ENCODE results near the gene PDXDC1.
"Not testable (repeated sequence)": the region's sequence is repeated elsewhere in the genome, so short reads cannot be mapped to it uniquely, and the experiment has no call there.

Gene PDXDC1, protein sequence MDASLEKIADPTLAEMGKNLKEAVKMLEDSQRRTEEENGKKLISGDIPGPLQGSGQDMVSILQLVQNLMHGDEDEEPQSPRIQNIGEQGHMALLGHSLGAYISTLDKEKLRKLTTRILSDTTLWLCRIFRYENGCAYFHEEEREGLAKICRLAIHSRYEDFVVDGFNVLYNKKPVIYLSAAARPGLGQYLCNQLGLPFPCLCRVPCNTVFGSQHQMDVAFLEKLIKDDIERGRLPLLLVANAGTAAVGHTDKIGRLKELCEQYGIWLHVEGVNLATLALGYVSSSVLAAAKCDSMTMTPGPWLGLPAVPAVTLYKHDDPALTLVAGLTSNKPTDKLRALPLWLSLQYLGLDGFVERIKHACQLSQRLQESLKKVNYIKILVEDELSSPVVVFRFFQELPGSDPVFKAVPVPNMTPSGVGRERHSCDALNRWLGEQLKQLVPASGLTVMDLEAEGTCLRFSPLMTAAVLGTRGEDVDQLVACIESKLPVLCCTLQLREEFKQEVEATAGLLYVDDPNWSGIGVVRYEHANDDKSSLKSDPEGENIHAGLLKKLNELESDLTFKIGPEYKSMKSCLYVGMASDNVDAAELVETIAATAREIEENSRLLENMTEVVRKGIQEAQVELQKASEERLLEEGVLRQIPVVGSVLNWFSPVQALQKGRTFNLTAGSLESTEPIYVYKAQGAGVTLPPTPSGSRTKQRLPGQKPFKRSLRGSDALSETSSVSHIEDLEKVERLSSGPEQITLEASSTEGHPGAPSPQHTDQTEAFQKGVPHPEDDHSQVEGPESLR

DNA sequence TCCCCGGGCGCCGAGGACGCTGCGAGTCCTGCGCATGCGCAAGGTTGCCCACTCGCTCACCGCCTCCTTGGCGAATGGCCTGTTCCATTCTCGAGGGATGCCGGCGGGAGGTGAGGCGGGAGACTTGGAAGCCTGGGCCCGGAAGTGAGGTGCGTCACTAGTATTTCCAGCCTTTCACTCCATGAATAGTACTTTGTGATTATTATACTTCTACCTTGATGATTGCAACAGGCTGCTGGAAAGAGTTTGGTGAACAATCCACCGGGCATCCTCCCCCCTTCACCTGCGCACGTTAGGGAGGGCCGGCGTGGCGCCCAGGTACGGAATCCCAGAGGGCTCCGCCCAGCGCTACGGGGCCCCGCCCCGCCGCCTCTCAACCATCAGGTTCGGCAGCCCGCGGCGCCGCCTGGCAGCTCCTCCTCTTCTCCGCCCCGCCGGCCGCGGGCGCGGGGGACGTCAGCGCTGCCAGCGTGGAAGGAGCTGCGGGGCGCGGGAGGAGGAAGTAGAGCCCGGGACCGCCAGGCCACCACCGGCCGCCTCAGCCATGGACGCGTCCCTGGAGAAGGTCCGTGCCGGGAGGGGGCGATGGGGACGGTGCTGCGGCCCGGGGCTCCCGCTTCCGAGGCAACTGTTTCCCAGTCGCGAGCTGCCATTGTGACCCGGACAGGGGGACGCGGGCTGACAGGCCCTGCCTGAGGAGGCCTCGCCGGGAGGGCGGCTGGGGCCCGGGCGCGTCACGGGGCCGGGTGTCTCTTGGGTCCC lies at the start of gene PDXDC1:
PDXDC1 (plus strand) TSS at position 371 of the 762 bp plus-strand sequence; CDS start at position 545, 174 bp downstream.
- not testable (repeated sequence) for H3K27me3 ChIP-seq (ENCODE audit: low read length); H3K9me3 ChIP-seq (ENCODE audit: insufficient read depth, low read length); H4K20me1 ChIP-seq (ENCODE audit: low read depth, low read length); H3F3A ChIP-seq (ENCODE audit: insufficient read depth); H3K9me2 ChIP-seq (replicated peaks; ENCODE audit: insufficient read depth, low read length); H3K36me3 ChIP-seq (ENCODE audit: low read length)
- H2AFZ ChIP-seq (ENCODE audit: low read depth, low read length, severe bottlenecking) = peak within 1 kb of the TSS; percentile 98
- peaks cover 44% of the 10 kb centered on the region for H3K79me2 ChIP-seq (ENCODE audit: insufficient read depth, low read length)
- H3K4me3 ChIP-seq (ENCODE audit: insufficient read depth, low read length, poor library complexity, severe bottlenecking) = peak within 1 kb of the TSS; percentile 54
- H3K4me2 ChIP-seq (ENCODE audit: low read depth, low read length, poor library complexity, severe bottlenecking) = peak within 1 kb of the TSS; percentile 92
- peak within 1 kb of the TSS; percentile 38 for H3K27ac ChIP-seq (ENCODE audit: low read depth, low read length)
- peak within 1 kb of the TSS; percentile 62 for H3K9ac ChIP-seq (ENCODE audit: low read length)

GRCh38 chr16:14928064-14928714 lies 46.6 kb upstream of the PDXDC1 start:
- not testable (repeated sequence) for H3K27ac ChIP-seq (ENCODE audit: low read depth, low read length); H3K4me3 ChIP-seq (ENCODE audit: insufficient read depth, low read length, poor library complexity, severe bottlenecking); H4K20me1 ChIP-seq (ENCODE audit: low read depth, low read length); H3K9me2 ChIP-seq (replicated peaks; ENCODE audit: insufficient read depth, low read length); H3F3A ChIP-seq (ENCODE audit: insufficient read depth); H3K27me3 ChIP-seq (ENCODE audit: low read length); H3K9me3 ChIP-seq (ENCODE audit: insufficient read depth, low read length); H3K4me2 ChIP-seq (ENCODE audit: low read depth, low read length, poor library complexity, severe bottlenecking); H3K9ac ChIP-seq (ENCODE audit: low read length); H3K36me3 ChIP-seq (ENCODE audit: low read length); H3K79me2 ChIP-seq (ENCODE audit: insufficient read depth, low read length); H2AFZ ChIP-seq (ENCODE audit: low read depth, low read length, severe bottlenecking)

GRCh38 chr16:14929176-14929575 lies 45.6 kb upstream of the PDXDC1 start:
- H3K4me3 ChIP-seq (ENCODE audit: insufficient read depth, low read length, poor library complexity, severe bottlenecking); H3K79me2 ChIP-seq (ENCODE audit: insufficient read depth, low read length); H3K4me2 ChIP-seq (ENCODE audit: low read depth, low read length, poor library complexity, severe bottlenecking); H3K9ac ChIP-seq (ENCODE audit: low read length); H4K20me1 ChIP-seq (ENCODE audit: low read depth, low read length); H2AFZ ChIP-seq (ENCODE audit: low read depth, low read length, severe bottlenecking); H3K9me2 ChIP-seq (replicated peaks; ENCODE audit: insufficient read depth, low read length); H3K36me3 ChIP-seq (ENCODE audit: low read length); H3K9me3 ChIP-seq (ENCODE audit: insufficient read depth, low read length); H3K27me3 ChIP-seq (ENCODE audit: low read length); H3F3A ChIP-seq (ENCODE audit: insufficient read depth); H3K27ac ChIP-seq (ENCODE audit: low read depth, low read length): not testable (repeated sequence)

- H3K27me3 ChIP-seq (ENCODE audit: low read length); H3K9me3 ChIP-seq (ENCODE audit: insufficient read depth, low read length); H3K4me3 ChIP-seq (ENCODE audit: insufficient read depth, low read length, poor library complexity, severe bottlenecking); H3K4me2 ChIP-seq (ENCODE audit: low read depth, low read length, poor library complexity, severe bottlenecking); H2AFZ ChIP-seq (ENCODE audit: low read depth, low read length, severe bottlenecking); H3F3A ChIP-seq (ENCODE audit: insufficient read depth); H3K9ac ChIP-seq (ENCODE audit: low read length); H3K27ac ChIP-seq (ENCODE audit: low read depth, low read length); H3K79me2 ChIP-seq (ENCODE audit: insufficient read depth, low read length); H4K20me1 ChIP-seq (ENCODE audit: low read depth, low read length); H3K9me2 ChIP-seq (replicated peaks; ENCODE audit: insufficient read depth, low read length); H3K36me3 ChIP-seq (ENCODE audit: low read length): not testable (repeated sequence)
These were observed 44.6 kb upstream of the PDXDC1 start for GRCh38 chr16:14930246-14930645.

- not testable (repeated sequence) for H3K36me3 ChIP-seq (ENCODE audit: low read length); H3K9me3 ChIP-seq (ENCODE audit: insufficient read depth, low read length); H3K27me3 ChIP-seq (ENCODE audit: low read length); H3K4me2 ChIP-seq (ENCODE audit: low read depth, low read length, poor library complexity, severe bottlenecking); H3K9ac ChIP-seq (ENCODE audit: low read length); H3K9me2 ChIP-seq (replicated peaks; ENCODE audit: insufficient read depth, low read length); H3K27ac ChIP-seq (ENCODE audit: low read depth, low read length); H2AFZ ChIP-seq (ENCODE audit: low read depth, low read length, severe bottlenecking); H3K79me2 ChIP-seq (ENCODE audit: insufficient read depth, low read length); H3K4me3 ChIP-seq (ENCODE audit: insufficient read depth, low read length, poor library complexity, severe bottlenecking); H4K20me1 ChIP-seq (ENCODE audit: low read depth, low read length); H3F3A ChIP-seq (ENCODE audit: insufficient read depth)
These were observed 43.9 kb upstream of the PDXDC1 start for GRCh38 chr16:14930971-14931370.

- not testable (repeated sequence) for H3F3A ChIP-seq (ENCODE audit: insufficient read depth); H3K27ac ChIP-seq (ENCODE audit: low read depth, low read length); H3K4me3 ChIP-seq (ENCODE audit: insufficient read depth, low read length, poor library complexity, severe bottlenecking); H3K79me2 ChIP-seq (ENCODE audit: insufficient read depth, low read length); H3K9ac ChIP-seq (ENCODE audit: low read length); H2AFZ ChIP-seq (ENCODE audit: low read depth, low read length, severe bottlenecking); H3K9me2 ChIP-seq (replicated peaks; ENCODE audit: insufficient read depth, low read length); H3K9me3 ChIP-seq (ENCODE audit: insufficient read depth, low read length); H3K4me2 ChIP-seq (ENCODE audit: low read depth, low read length, poor library complexity, severe bottlenecking); H3K27me3 ChIP-seq (ENCODE audit: low read length); H4K20me1 ChIP-seq (ENCODE audit: low read depth, low read length); H3K36me3 ChIP-seq (ENCODE audit: low read length)
These were observed 42.0 kb upstream of the PDXDC1 start for GRCh38 chr16:14932581-14933375.

GRCh38 chr16:14937143-14937542 lies 37.7 kb upstream of the PDXDC1 start, which contains the start of gene NPIPA1:
Gene NPIPA1 (plus strand): TSS chr16:14937443. CDS start chr16:14937443, 0 bp downstream.
- H4K20me1 ChIP-seq (ENCODE audit: low read depth, low read length); H3K36me3 ChIP-seq (ENCODE audit: low read length); H3K4me3 ChIP-seq (ENCODE audit: insufficient read depth, low read length, poor library complexity, severe bottlenecking); H3K79me2 ChIP-seq (ENCODE audit: insufficient read depth, low read length); H3K9ac ChIP-seq (ENCODE audit: low read length); H3K27me3 ChIP-seq (ENCODE audit: low read length); H3K27ac ChIP-seq (ENCODE audit: low read depth, low read length); H3K9me3 ChIP-seq (ENCODE audit: insufficient read depth, low read length); H3K4me2 ChIP-seq (ENCODE audit: low read depth, low read length, poor library complexity, severe bottlenecking); H3K9me2 ChIP-seq (replicated peaks; ENCODE audit: insufficient read depth, low read length); H3F3A ChIP-seq (ENCODE audit: insufficient read depth); H2AFZ ChIP-seq (ENCODE audit: low read depth, low read length, severe bottlenecking): not testable (repeated sequence)
